ENCODE results near the gene LRRN2.
A peak's percentile ranks its signal among the peaks of the same experiment; 100 is the strongest.
"Not testable (repeated sequence)": the region's sequence is repeated elsewhere in the genome, so short reads cannot be mapped to it uniquely, and the experiment has no call there.

LRRN2 gene

GRCh38 chr1:204658295-204658694, 27.2 kb downstream of the LRRN2 start:
- DNase-seq = no peak

GRCh38 chr1:204653590-204654340, 31.8 kb downstream of the LRRN2 start:
- no peak for DNase-seq

GRCh38 chr1:204652497-204652896, 33.0 kb downstream of the LRRN2 start:
- DNase-seq = no peak

- DNase-seq = no peak
Measured at GRCh38 chr1:204651843-204652421, 33.6 kb downstream of the LRRN2 start.

- DNase-seq = no peak
Measured at GRCh38 chr1:204650911-204651570, 34.5 kb downstream of the LRRN2 start.

GRCh38 chr1:204649721-204650521, 35.6 kb downstream of the LRRN2 start:
- DNase-seq = no peak

- no peak for DNase-seq
Measured at GRCh38 chr1:204648576-204648975, 37.0 kb downstream of the LRRN2 start.

GRCh38 chr1:204647805-204648153, 37.8 kb downstream of the LRRN2 start:
- DNase-seq = no peak

GRCh38 chr1:204647114-204647804, 38.3 kb downstream of the LRRN2 start:
- peak; percentile 52 for DNase-seq

GRCh38 chr1:204645666-204646065, 39.9 kb downstream of the LRRN2 start:
- no peak for DNase-seq

GRCh38 chr1:204645251-204645650, 40.3 kb downstream of the LRRN2 start:
- DNase-seq = no peak

GRCh38 chr1:204643503-204643902, 42.0 kb downstream of the LRRN2 start:
- no peak for DNase-seq

- DNase-seq = no peak
Measured at GRCh38 chr1:204641936-204642335, 43.6 kb downstream of the LRRN2 start.

- no peak for DNase-seq
Measured at GRCh38 chr1:204641455-204641854, 44.1 kb downstream of the LRRN2 start.

GRCh38 chr1:204640578-204640977, 45.0 kb downstream of the LRRN2 start:
- DNase-seq = no peak

GRCh38 chr1:204634260-204634910, 51.2 kb downstream of the LRRN2 start:
- DNase-seq = no peak

GRCh38 chr1:204633665-204634064, 51.9 kb downstream of the LRRN2 start:
- no peak for DNase-seq

GRCh38 chr1:204630132-204630905, 55.2 kb downstream of the LRRN2 start:
- no peak for DNase-seq

GRCh38 chr1:204629459-204629858, 56.1 kb downstream of the LRRN2 start:
- not testable (repeated sequence) for DNase-seq

- DNase-seq = no peak
Measured at GRCh38 chr1:204628868-204629267, 56.7 kb downstream of the LRRN2 start.

GRCh38 chr1:204627436-204627835, 58.1 kb downstream of the LRRN2 start:
- no peak for DNase-seq

Measured in activated CD4-positive, alpha-beta T cell treated with anti-CD3 and anti-CD28 coated beads, Interleukin-2, amount 50 U/mL, for 16 hours (primary cell).